MM.1S (cell line): Measurements from ENCODE around the gene SPEM2.

Experiments
- EZH2 ChIP-seq: fragments of 300-600 bp; sonication (generic); optimal IDR thresholded peaks from 2 replicates; pipeline ENCODE3; 2017; ENCODE audit warnings: low read depth, mild to moderate bottlenecking, antibody characterized with exemption, low read length, mixed read lengths
- EZH2phosphoT487 ChIP-seq: fragments of 300-600 bp; sonication (generic); IDR thresholded peaks from 2 replicates; pipeline ENCODE4 v1.6.1; 2018; ENCODE audit warnings: antibody characterized with exemption, low read length
- TF ChIP-seq, protein P1 (sequence below): fragments of 300-600 bp; sonication (generic); IDR thresholded peaks from 2 replicates; pipeline ENCODE4 v1.5.1; 2016; ENCODE audit warnings: antibody characterized with exemption, low read length, mixed read lengths

DNA sequence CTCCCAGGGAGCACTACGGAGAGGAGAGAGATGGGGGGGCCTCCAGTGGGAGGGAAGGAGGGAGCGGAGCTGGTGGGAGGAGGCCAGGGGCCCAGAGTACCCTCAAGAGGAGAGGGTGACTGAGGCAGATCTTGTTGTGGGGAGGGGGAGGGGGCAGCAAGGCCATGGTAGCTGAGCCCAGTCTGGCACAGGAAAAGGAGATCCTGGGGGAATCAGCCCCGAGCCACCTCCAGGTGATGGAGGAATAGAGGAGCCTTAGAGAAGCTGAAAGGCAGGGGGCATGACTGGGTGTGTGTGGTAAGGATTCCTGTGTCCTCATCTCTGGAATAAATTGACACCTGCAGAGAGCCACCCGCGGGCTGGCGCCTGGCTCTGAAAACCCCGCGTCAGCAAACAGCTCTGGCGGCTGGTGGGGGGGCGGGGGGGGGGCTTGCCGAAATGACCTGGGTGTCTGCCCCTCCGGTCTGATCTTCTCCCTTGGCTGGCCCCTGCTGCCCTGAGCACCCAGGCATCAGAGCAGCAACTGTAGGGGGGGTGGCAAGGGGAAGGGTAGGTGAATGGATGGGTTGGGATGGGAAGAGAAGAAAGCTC lies 19.1 kb upstream of the SPEM2 start:
- TF ChIP-seq, protein P1, sequence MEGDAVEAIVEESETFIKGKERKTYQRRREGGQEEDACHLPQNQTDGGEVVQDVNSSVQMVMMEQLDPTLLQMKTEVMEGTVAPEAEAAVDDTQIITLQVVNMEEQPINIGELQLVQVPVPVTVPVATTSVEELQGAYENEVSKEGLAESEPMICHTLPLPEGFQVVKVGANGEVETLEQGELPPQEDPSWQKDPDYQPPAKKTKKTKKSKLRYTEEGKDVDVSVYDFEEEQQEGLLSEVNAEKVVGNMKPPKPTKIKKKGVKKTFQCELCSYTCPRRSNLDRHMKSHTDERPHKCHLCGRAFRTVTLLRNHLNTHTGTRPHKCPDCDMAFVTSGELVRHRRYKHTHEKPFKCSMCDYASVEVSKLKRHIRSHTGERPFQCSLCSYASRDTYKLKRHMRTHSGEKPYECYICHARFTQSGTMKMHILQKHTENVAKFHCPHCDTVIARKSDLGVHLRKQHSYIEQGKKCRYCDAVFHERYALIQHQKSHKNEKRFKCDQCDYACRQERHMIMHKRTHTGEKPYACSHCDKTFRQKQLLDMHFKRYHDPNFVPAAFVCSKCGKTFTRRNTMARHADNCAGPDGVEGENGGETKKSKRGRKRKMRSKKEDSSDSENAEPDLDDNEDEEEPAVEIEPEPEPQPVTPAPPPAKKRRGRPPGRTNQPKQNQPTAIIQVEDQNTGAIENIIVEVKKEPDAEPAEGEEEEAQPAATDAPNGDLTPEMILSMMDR = no peak
- TF ChIP-seq EZH2 = no peak
- no peak for TF ChIP-seq EZH2phosphoT487
